Measurements from ENCODE around the gene CDH23.

CDH23 gene

DNA sequence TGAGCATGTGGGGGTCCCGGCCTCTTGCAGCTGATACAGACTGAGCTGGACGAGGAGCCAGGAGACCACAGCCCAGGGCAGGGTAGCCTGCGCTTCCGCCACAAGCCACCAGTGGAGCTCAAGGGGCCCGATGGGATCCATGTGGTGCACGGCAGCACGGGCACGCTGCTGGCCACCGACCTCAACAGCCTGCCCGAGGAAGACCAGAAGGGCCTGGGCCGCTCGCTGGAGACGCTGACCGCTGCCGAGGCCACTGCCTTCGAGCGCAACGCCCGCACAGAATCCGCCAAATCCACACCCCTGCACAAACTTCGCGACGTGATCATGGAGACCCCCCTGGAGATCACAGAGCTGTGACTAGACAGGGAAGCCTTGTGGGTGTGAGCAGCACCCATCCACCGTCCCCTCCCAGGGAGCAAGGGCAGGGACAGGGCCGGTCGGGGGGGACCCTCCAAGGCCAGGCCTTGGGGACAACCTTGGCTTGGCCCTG lies 418.2 kb downstream of the CDH23 start:
- no peak overlapping the region for H3K9ac ChIP-seq (ENCODE audit: low read depth, low read length, poor library complexity, severe bottlenecking)
- H4K20me1 ChIP-seq (ENCODE audit: insufficient read depth, low read length, poor library complexity, severe bottlenecking), result no peaks in the 10 kb centered on the region
- H3K27me3 ChIP-seq (ENCODE audit: insufficient read depth, low read length, poor library complexity, severe bottlenecking), result no peaks in the 10 kb centered on the region

DNA sequence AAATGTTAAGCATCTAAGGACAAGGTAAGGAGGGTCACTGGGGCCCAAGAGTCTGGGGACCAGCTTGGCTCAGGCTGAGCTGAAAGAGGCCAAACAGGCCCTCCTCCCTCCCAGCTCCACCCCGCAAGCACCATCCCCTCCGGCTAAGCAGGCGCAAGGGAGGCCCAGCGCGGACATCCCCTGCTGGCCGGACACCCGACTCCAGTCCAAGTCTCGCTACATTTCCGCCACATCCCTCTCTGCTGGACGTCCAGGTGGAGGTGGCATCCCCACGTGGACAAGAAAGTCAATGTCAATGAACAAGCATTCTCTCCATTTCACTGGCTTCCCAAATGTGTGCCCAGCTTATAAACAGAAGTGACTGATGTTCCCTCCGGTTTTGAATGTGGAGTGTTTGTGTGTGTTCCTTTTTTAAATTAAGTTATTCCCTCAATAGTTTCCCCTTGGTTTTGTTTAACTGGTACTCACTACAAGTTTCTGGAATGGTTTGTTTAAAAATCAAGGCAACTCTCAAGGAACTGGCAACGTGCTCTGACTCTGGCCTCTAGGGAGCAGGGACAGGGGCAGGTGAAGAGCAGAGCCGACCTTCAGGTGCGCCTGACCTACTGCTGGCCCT lies 418.9 kb downstream of the CDH23 start:
- Histone ChIP-seq H3K36me3 (ENCODE audit: insufficient read depth, low read length) (peaks cover 51% of the 10 kb centered on the region; the same call in 1 of the 2 replicates), H3K4me1 (ENCODE audit: insufficient read depth, low read length, poor library complexity, severe bottlenecking) (no peaks in the 10 kb centered on the region), H3K4me3 (ENCODE audit: low read length, poor library complexity, severe bottlenecking) (no peak overlapping the region), H3K9me2 (replicated peaks; ENCODE audit: low read depth, low read length) (no peaks in the 10 kb centered on the region), H4K20me1 (ENCODE audit: insufficient read depth, low read length, poor library complexity, severe bottlenecking) (no peaks in the 10 kb centered on the region), H3K79me2 (ENCODE audit: insufficient read depth, low read length) (no peaks in the 10 kb centered on the region), H3K9me3 (ENCODE audit: insufficient read depth, low read depth, low read length) (no peaks in the 10 kb centered on the region), H3F3A (ENCODE audit: low read depth) (no peaks in the 10 kb centered on the region), H3K27me3 (ENCODE audit: insufficient read depth, low read length, poor library complexity, severe bottlenecking) (no peaks in the 10 kb centered on the region), H2AFZ (ENCODE audit: low read length) (no peak overlapping the region), H3K9ac (ENCODE audit: low read depth, low read length, poor library complexity, severe bottlenecking) (no peak overlapping the region), H3K4me2 (ENCODE audit: low read depth, low read length, poor library complexity, severe bottlenecking) (no peak overlapping the region)
- TF ChIP-seq EZH2phosphoT487 (IDR thresholded peaks at IDR 0.05; ENCODE audit: borderline replicate concordance), result no peak
- TF ChIP-seq, protein P1, sequence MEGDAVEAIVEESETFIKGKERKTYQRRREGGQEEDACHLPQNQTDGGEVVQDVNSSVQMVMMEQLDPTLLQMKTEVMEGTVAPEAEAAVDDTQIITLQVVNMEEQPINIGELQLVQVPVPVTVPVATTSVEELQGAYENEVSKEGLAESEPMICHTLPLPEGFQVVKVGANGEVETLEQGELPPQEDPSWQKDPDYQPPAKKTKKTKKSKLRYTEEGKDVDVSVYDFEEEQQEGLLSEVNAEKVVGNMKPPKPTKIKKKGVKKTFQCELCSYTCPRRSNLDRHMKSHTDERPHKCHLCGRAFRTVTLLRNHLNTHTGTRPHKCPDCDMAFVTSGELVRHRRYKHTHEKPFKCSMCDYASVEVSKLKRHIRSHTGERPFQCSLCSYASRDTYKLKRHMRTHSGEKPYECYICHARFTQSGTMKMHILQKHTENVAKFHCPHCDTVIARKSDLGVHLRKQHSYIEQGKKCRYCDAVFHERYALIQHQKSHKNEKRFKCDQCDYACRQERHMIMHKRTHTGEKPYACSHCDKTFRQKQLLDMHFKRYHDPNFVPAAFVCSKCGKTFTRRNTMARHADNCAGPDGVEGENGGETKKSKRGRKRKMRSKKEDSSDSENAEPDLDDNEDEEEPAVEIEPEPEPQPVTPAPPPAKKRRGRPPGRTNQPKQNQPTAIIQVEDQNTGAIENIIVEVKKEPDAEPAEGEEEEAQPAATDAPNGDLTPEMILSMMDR (conservative IDR thresholded peaks at IDR 0.05; ENCODE audit: low read length), result no peak

More for the DNA sequence above, 418.2 kb downstream of the CDH23 start:
- no peak overlapping the region for H2AFZ ChIP-seq (ENCODE audit: low read length)
- no peak overlapping the region for H3K4me2 ChIP-seq (ENCODE audit: low read depth, low read length, poor library complexity, severe bottlenecking)
- no peaks in the 10 kb centered on the region for H3F3A ChIP-seq (ENCODE audit: low read depth)
- H3K79me2 ChIP-seq (ENCODE audit: insufficient read depth, low read length), result no peaks in the 10 kb centered on the region
- peaks cover 45% of the 10 kb centered on the region; the same call in 1 of the 2 replicates for H3K36me3 ChIP-seq (ENCODE audit: insufficient read depth, low read length)
- H3K9me3 ChIP-seq (ENCODE audit: insufficient read depth, low read depth, low read length), result no peaks in the 10 kb centered on the region
- TF ChIP-seq, protein P1 (conservative IDR thresholded peaks at IDR 0.05; ENCODE audit: low read length), result no peak; the same call in 1 of the 2 replicates
- no peak for TF ChIP-seq EZH2phosphoT487 (IDR thresholded peaks at IDR 0.05; ENCODE audit: borderline replicate concordance)
- H3K9me2 ChIP-seq (replicated peaks; ENCODE audit: low read depth, low read length), result no peaks in the 10 kb centered on the region
- H3K4me3 ChIP-seq (ENCODE audit: low read length, poor library complexity, severe bottlenecking), result no peak overlapping the region
- no peaks in the 10 kb centered on the region for H3K4me1 ChIP-seq (ENCODE audit: insufficient read depth, low read length, poor library complexity, severe bottlenecking)

DNA sequence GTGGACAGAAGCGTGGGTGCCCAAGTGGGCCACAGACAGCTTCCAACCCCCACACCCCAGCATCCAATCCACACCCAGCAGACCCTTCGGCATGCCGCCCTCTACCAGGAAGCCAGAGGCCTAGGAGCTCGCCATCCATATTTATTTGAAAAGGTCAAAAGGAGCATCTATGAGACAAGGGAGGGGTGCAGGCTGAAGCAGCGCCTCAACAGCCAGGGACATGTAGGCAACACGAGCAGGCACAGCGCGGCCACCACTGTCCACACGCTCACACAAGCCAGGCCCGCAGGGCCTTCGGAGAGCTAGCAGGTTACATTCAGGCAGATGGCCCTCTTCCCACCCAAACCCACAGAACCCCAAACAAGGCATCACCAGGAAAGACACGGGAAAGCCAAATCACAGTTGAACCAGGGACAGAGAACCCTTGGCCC lies 419.7 kb downstream of the CDH23 start:
- H3K9me2 ChIP-seq (replicated peaks; ENCODE audit: low read depth, low read length), result no peaks in the 10 kb centered on the region
- H3F3A ChIP-seq (ENCODE audit: low read depth), result no peaks in the 10 kb centered on the region
- H3K4me2 ChIP-seq (ENCODE audit: low read depth, low read length, poor library complexity, severe bottlenecking), result no peak overlapping the region
- no peak overlapping the region for H3K9ac ChIP-seq (ENCODE audit: low read depth, low read length, poor library complexity, severe bottlenecking)
- no peaks in the 10 kb centered on the region for H3K27me3 ChIP-seq (ENCODE audit: insufficient read depth, low read length, poor library complexity, severe bottlenecking)
- no peaks in the 10 kb centered on the region for H4K20me1 ChIP-seq (ENCODE audit: insufficient read depth, low read length, poor library complexity, severe bottlenecking)
- TF ChIP-seq, protein P1 (conservative IDR thresholded peaks at IDR 0.05; ENCODE audit: low read length), result no peak
- TF ChIP-seq EZH2phosphoT487 (IDR thresholded peaks at IDR 0.05; ENCODE audit: borderline replicate concordance), result no peak
- peaks cover 59% of the 10 kb centered on the region; the same call in 1 of the 2 replicates for H3K36me3 ChIP-seq (ENCODE audit: insufficient read depth, low read length)
- no peaks in the 10 kb centered on the region for H3K79me2 ChIP-seq (ENCODE audit: insufficient read depth, low read length)
- H3K9me3 ChIP-seq (ENCODE audit: insufficient read depth, low read depth, low read length), result no peaks in the 10 kb centered on the region
- no peaks in the 10 kb centered on the region for H3K4me1 ChIP-seq (ENCODE audit: insufficient read depth, low read length, poor library complexity, severe bottlenecking)
- H2AFZ ChIP-seq (ENCODE audit: low read length), result no peak overlapping the region
- no peak overlapping the region for H3K4me3 ChIP-seq (ENCODE audit: low read length, poor library complexity, severe bottlenecking)

Measured in Loucy (cell line).